Right forelimb (tissue), 1 donor: Measurements from ENCODE around the gene ENOX1.
"Not testable (repeated sequence)": the region's sequence is repeated elsewhere in the genome, so short reads cannot be mapped to it uniquely, and the experiment has no call there.

Experiments
- DNase-seq: peaks from one replicate; pipeline ENCODE4 v3.0.0-alpha.2; 2018

Gene ENOX1

GRCh38 chr13:43180837-43181236 is 605.9 kb downstream of the ENOX1 start:
- DNase-seq, result no peak

- DNase-seq, result no peak
Observed at GRCh38 chr13:43180036-43180660, 606.6 kb downstream of the ENOX1 start.

GRCh38 chr13:43171489-43171888 is 615.3 kb downstream of the ENOX1 start:
- DNase-seq, result no peak

GRCh38 chr13:43170506-43170905 is 616.3 kb downstream of the ENOX1 start:
- DNase-seq, result no peak

- not testable (repeated sequence) for DNase-seq
Observed at GRCh38 chr13:43168434-43168833, 618.3 kb downstream of the ENOX1 start.

- DNase-seq, result no peak
Observed at GRCh38 chr13:43167731-43168130, 619.0 kb downstream of the ENOX1 start.

GRCh38 chr13:43166644-43167457 is 619.9 kb downstream of the ENOX1 start:
- DNase-seq, result no peak
